Thoracic aorta (tissue), 2 donors: Measurements from ENCODE around the gene MPZL2. TPM values are rescaled to one million over a fixed set of nuclear protein-coding genes. Genes with fewer than 3 reads are reported as not detected.

Experiments
- ATAC-seq: fragments of 150-250 bp; one replicate; pipeline ENCODE4 v1.8.0; 2017; ENCODE audit warnings: low read depth; ENCODE audit not compliant: insufficient number of reproducible peaks, low FRiP score
- DNase-seq: peaks from one replicate; pipeline ENCODE4 v3.0.0-alpha.2; 2020; ENCODE audit warnings: low spot score
- H3K27ac ChIP-seq, 2 donors: fragments of 200-600 bp; sonication (generic); 1 replicate in 1 of 2; 2 replicates in 1 of 2; pipeline ENCODE4 v1.5.1; 2016; ENCODE audit warnings: mild to moderate bottlenecking in 2 of 2, moderate library complexity in 2 of 2
- H3K27me3 ChIP-seq: fragments of 200-600 bp; sonication (generic); replicated peaks from 2 replicates; pipeline ENCODE4 v1.6.0; 2016; ENCODE audit warnings: mild to moderate bottlenecking; ENCODE audit not compliant: insufficient read depth
- H3K36me3 ChIP-seq: fragments of 200-600 bp; sonication (generic); one replicate; pipeline ENCODE4 v1.5.1; 2016
- H3K4me1 ChIP-seq, 2 donors: fragments of 200-600 bp; sonication (generic); 1 replicate in 1 of 2; 2 replicates in 1 of 2; pipeline versions ENCODE4 v1.5.1 to v1.6.0; 2016; ENCODE audit warnings: low read depth in 2 of 2, mild to moderate bottlenecking in 1 of 2; ENCODE audit not compliant: control insufficient read depth in 1 of 2
- H3K4me3 ChIP-seq: fragments of 200-600 bp; sonication (generic); 2 replicates; pipeline ENCODE4 v1.5.1; 2016; ENCODE audit warnings: mild to moderate bottlenecking
- H3K9me3 ChIP-seq: fragments of 200-600 bp; sonication (generic); 2 replicates; pipeline ENCODE4 v1.5.1; 2016
- CTCF ChIP-seq: fragments of 200-600 bp; sonication (generic); IDR thresholded peaks from one replicate; pipeline ENCODE4 v1.5.1; 2019; ENCODE audit warnings: antibody characterized with exemption
- total RNA-seq, 2 donors: library from RNA; depleted of rRNA; stranded (reverse); fragments of >200 nt; gene quantifications; one replicate each; pipeline versions ENCODE4 v1.1.0 to v1.2.3, GENCODE V29; 2016

MPZL2 gene
- total RNA-seq, 2 donors from 2014 or later = 18.3 to 58.1 TPM

- DNase-seq (no peak), ATAC-seq (no peak)
- Histone ChIP-seq H3K36me3 (no peaks in the 10 kb centered on the region), H3K9me3 (no peaks in the 10 kb centered on the region), H3K27me3 (no peaks in the 10 kb centered on the region), H3K4me1 (peaks cover 0 to 4% of the 10 kb centered on the region in 2 donors), H3K4me3 (no peak overlapping the region), H3K27ac (no peak overlapping the region)
- TF ChIP-seq CTCF = no peak
Observed at GRCh38 chr11:118222437-118222836, 41.7 kb downstream of the MPZL2 start.

GRCh38 chr11:118221419-118221818 lies 42.7 kb downstream of the MPZL2 start:
- TF ChIP-seq CTCF = no peak
- H3K27me3 ChIP-seq = no peaks in the 10 kb centered on the region
- no peak overlapping the region for H3K27ac ChIP-seq
- H3K9me3 ChIP-seq = no peaks in the 10 kb centered on the region
- DNase-seq (no peak), ATAC-seq (no peak)
- no peaks in the 10 kb centered on the region for H3K36me3 ChIP-seq
- peaks cover 0 to 4% of the 10 kb centered on the region in 2 donors for H3K4me1 ChIP-seq
- H3K4me3 ChIP-seq = no peak overlapping the region

- Histone ChIP-seq H3K4me1 (no peaks in the 10 kb centered on the region), H3K9me3 (no peaks in the 10 kb centered on the region), H3K27me3 (no peaks in the 10 kb centered on the region), H3K4me3 (no peak overlapping the region), H3K27ac (no peak overlapping the region), H3K36me3 (no peaks in the 10 kb centered on the region)
- TF ChIP-seq CTCF = no peak
- DNase-seq (no peak), ATAC-seq (no peak)
Observed at GRCh38 chr11:118219732-118220131, 44.4 kb downstream of the MPZL2 start.

GRCh38 chr11:118219244-118219643 lies 44.9 kb downstream of the MPZL2 start:
- Histone ChIP-seq H3K27ac (no peak overlapping the region), H3K36me3 (no peaks in the 10 kb centered on the region), H3K4me3 (no peak overlapping the region), H3K27me3 (no peaks in the 10 kb centered on the region), H3K9me3 (no peaks in the 10 kb centered on the region), H3K4me1 (no peaks in the 10 kb centered on the region)
- TF ChIP-seq CTCF = no peak
- DNase-seq = no peak
- ATAC-seq = no peak

- ATAC-seq (no peak), DNase-seq (no peak)
- H3K27me3 ChIP-seq = no peaks in the 10 kb centered on the region
- no peaks in the 10 kb centered on the region for H3K9me3 ChIP-seq
- peaks cover 0 to 3% of the 10 kb centered on the region in 2 donors for H3K4me1 ChIP-seq
- TF ChIP-seq CTCF = no peak
- H3K27ac ChIP-seq = no peak overlapping the region
- H3K36me3 ChIP-seq = no peaks in the 10 kb centered on the region
- no peak overlapping the region for H3K4me3 ChIP-seq
Observed at GRCh38 chr11:118217575-118217974, 46.5 kb downstream of the MPZL2 start.
